HG03521 (cell line): Measurements from ENCODE around the gene AOPEP.

Source experiments
- ATAC-seq: cut with Tn5 transposase; IDR thresholded peaks from one replicate; pipeline ENCODE4 v1.9.1; 2021; ENCODE audit warnings: mild to moderate bottlenecking, moderate library complexity; ENCODE audit not compliant: unreplicated experiment

Gene AOPEP

GRCh38 chr9:95087659-95088242 is 361.3 kb downstream of the AOPEP start:
- no peak for ATAC-seq

- no peak for ATAC-seq
These were observed 362.1 kb downstream of the AOPEP start for GRCh38 chr9:95088421-95089161.

- no peak for ATAC-seq
These were observed 362.9 kb downstream of the AOPEP start for GRCh38 chr9:95089257-95090022.

- no peak for ATAC-seq
These were observed 363.7 kb downstream of the AOPEP start for GRCh38 chr9:95090023-95090791.

- ATAC-seq = no peak
These were observed 364.5 kb downstream of the AOPEP start for GRCh38 chr9:95090871-95091577.

GRCh38 chr9:95091601-95092261 is 365.2 kb downstream of the AOPEP start:
- no peak for ATAC-seq

- no peak for ATAC-seq
These were observed 366.0 kb downstream of the AOPEP start for GRCh38 chr9:95092262-95093072.

- no peak for ATAC-seq
These were observed 367.1 kb downstream of the AOPEP start for GRCh38 chr9:95093586-95093985.

GRCh38 chr9:95094002-95094401 is 367.5 kb downstream of the AOPEP start:
- no peak for ATAC-seq

- no peak for ATAC-seq
These were observed 369.3 kb downstream of the AOPEP start for GRCh38 chr9:95095641-95096355.

- no peak for ATAC-seq
These were observed 369.9 kb downstream of the AOPEP start for GRCh38 chr9:95096381-95096780.

GRCh38 chr9:95096807-95097206 is 370.3 kb downstream of the AOPEP start:
- no peak for ATAC-seq

- ATAC-seq = no peak
These were observed 370.8 kb downstream of the AOPEP start for GRCh38 chr9:95097279-95097678.

GRCh38 chr9:95098391-95098921 is 372.0 kb downstream of the AOPEP start:
- ATAC-seq = no peak

- ATAC-seq = no peak
These were observed 373.0 kb downstream of the AOPEP start for GRCh38 chr9:95099321-95100070.

- ATAC-seq = no peak
These were observed 373.6 kb downstream of the AOPEP start for GRCh38 chr9:95100071-95100627.

- ATAC-seq = no peak
These were observed 374.8 kb downstream of the AOPEP start for GRCh38 chr9:95101326-95101725.
